Spleen (tissue), 11 donors: ENCODE results near the gene PEDS1. TPM values are rescaled to one million over a fixed set of nuclear protein-coding genes. Genes with fewer than 3 reads are reported as not detected.

Source experiments
- DNase-seq: peaks from one replicate; pipeline ENCODE4 v3.0.0-alpha.2; 2020
- H3K27ac ChIP-seq, 8 donors: fragments of 200-600 bp; sonication (generic) in 7 of 8; 1 replicate in 4 of 8; 2 replicates in 4 of 8; pipeline versions ENCODE4 v1.5.0 to v1.8.0; 2016 to 2021; ENCODE audit warnings: inconsistent platforms in 4 of 8, mild to moderate bottlenecking in 4 of 8, moderate library complexity in 1 of 8
- H3K27me3 ChIP-seq, 7 donors: fragments of 200-600 bp; sonication (generic) in 6 of 7; replicated peaks in 1 of 7; 1 replicate in 4 of 7; 2 replicates in 3 of 7; pipeline versions ENCODE4 v1.5.0 to v1.8.0; 2016 to 2021; ENCODE audit warnings: inconsistent platforms in 3 of 7, mild to moderate bottlenecking in 1 of 7
- H3K36me3 ChIP-seq, 6 donors: fragments of 200-600 bp; sonication (generic) in 5 of 6; 1 replicate in 4 of 6; 2 replicates in 2 of 6; pipeline versions ENCODE4 v1.5.0 to v1.8.0; 2016 to 2021; ENCODE audit warnings: inconsistent platforms in 2 of 6
- H3K4me1 ChIP-seq, 6 donors: fragments of 200-600 bp; sonication (generic) in 5 of 6; 1 replicate in 3 of 6; 2 replicates in 3 of 6; pipeline versions ENCODE4 v1.5.0 to v1.8.0; 2016 to 2021; ENCODE audit warnings: inconsistent platforms in 3 of 6
- H3K4me3 ChIP-seq, 8 donors: fragments of 200-600 bp; sonication (generic) in 7 of 8; 1 replicate in 4 of 8; 2 replicates in 4 of 8; pipeline versions ENCODE4 v1.5.0 to v1.8.0; 2016 to 2021; ENCODE audit warnings: inconsistent platforms in 4 of 8, mild to moderate bottlenecking in 4 of 8, moderate library complexity in 2 of 8
- H3K9me3 ChIP-seq, 8 donors: fragments of 200-600 bp; sonication (generic) in 7 of 8; 1 replicate in 4 of 8; 2 replicates in 4 of 8; pipeline versions ENCODE4 v1.5.0 to v1.8.0; 2016 to 2021; ENCODE audit warnings: inconsistent platforms in 4 of 8
- POLR2A ChIP-seq, 3 donors: fragments of 450-650 bp; IDR thresholded peaks; one replicate each; pipeline ENCODE4 v1.5.1; 2017; ENCODE audit warnings: antibody characterized with exemption in 3 of 3, mild to moderate bottlenecking in 1 of 3
- POLR2AphosphoS5 ChIP-seq, 3 donors: sonication (generic); formaldehyde crosslinking; IDR thresholded peaks; one replicate each; pipeline ENCODE4 v1.5.1; 2017; ENCODE audit warnings: antibody characterized with exemption in 3 of 3
- WGBS, 5 donors: extraction: QIAGEN DNeasy Blood & Tissue Kit in 3 of 5; methylation state at CpG; one replicate each; pipeline versions ENCODE4 v1.1.5 to v1.1.7; 2013 to 2018; 5-methylcytosine and 5-hydroxymethylcytosine counted together
- intact Hi-C: fragments of 100-400 bp; cut with DNase I; formaldehyde crosslinking; loops from one replicate; pipeline ENCODE4 v1.15.0; 2023; ENCODE audit warnings: low total_unique reads
- polyA plus RNA-seq, 3 donors: library from polyadenylated mRNA; stranded (reverse); fragments of 200-250 nt; gene quantifications; one replicate each; pipeline ENCODE4 v1.2.1, GENCODE V29; 2013
- total RNA-seq, 7 donors: library from RNA; depleted of rRNA in 3 of 7; stranded (reverse); fragments of >200 nt in 3 of 7; fragmentation: NEBNext Ultra II Directional in 4 of 7; extraction: Animal tissue kit (Norgen Biotek cat#: 25700) in 4 of 7; gene quantifications; one replicate each; pipeline versions ENCODE4 v1.1.0 to v1.2.1, GENCODE V29; 2016 to 2021
- TF ChIP-seq, protein P1 (sequence below), 11 experiments: fragments of 200-600 bp in 7 of 11; fragments of 450-650 bp in 4 of 11; sonication (generic) in 4 of 11; IDR thresholded peaks in 8 of 11; conservative IDR thresholded peaks in 3 of 11; 1 replicate in 7 of 11; 2 replicates in 4 of 11; pipeline versions ENCODE4 v1.4.0 to v1.8.0; 2016 to 2021; ENCODE audit warnings: antibody characterized with exemption in 11 of 11, inconsistent platforms in 4 of 11, mild to moderate bottlenecking in 1 of 11
- donor health status: healthy with polysubstance abuse.
- donor health status: DM: no; HTN: no; CAD: no; lungs with moderate emphysema.
- donor health status: DM: no; HTN: no; CAD: no.
- donor health status: Bipolar disorder and iron deficiency.
- donor health status: healthy.
- donor health status: DM: no; HTN: no; CAD: no.
- donor health status: DM: yes; HTN: yes; CAD: no.

PEDS1 gene
- total and polyA plus RNA-seq, 10 donors: 9.6 to 24.8 (median 15.7) TPM

DNA sequence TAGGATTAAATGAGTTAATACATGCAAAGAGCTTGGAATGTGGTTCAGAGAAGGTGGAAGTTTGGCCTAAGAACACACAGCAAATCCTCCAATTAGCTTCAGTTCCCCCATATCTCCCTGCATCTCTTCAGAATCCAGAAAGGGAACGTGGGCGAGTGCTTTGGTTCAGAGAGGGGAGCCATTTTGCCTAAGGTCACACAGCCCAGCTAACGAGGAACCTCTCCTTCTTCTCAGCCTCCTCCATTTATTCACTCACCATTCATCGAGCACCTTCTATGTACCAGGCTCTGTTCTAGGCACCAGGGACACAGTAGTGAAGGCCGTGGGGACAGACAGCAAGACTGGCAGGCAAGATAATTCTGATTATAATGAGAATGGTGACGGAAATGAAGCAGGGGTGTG is 34.8 kb upstream of the PEDS1 start:
- H3K4me3 ChIP-seq: no peak overlapping the region
- H3K27ac ChIP-seq: peak overlapping the region in 3 of 8 donors; percentile 99 to 100 (median 99)
- no peaks in the 10 kb centered on the region for H3K9me3 ChIP-seq
- peaks cover 0 to 10% (median 0%) of the 10 kb centered on the region in 6 donors for H3K36me3 ChIP-seq
- TF ChIP-seq POLR2A (IDR thresholded peaks at IDR 0.05) (no peak), POLR2AphosphoS5 (IDR thresholded peaks at IDR 0.05) (no peak)
- TF ChIP-seq, protein P1, sequence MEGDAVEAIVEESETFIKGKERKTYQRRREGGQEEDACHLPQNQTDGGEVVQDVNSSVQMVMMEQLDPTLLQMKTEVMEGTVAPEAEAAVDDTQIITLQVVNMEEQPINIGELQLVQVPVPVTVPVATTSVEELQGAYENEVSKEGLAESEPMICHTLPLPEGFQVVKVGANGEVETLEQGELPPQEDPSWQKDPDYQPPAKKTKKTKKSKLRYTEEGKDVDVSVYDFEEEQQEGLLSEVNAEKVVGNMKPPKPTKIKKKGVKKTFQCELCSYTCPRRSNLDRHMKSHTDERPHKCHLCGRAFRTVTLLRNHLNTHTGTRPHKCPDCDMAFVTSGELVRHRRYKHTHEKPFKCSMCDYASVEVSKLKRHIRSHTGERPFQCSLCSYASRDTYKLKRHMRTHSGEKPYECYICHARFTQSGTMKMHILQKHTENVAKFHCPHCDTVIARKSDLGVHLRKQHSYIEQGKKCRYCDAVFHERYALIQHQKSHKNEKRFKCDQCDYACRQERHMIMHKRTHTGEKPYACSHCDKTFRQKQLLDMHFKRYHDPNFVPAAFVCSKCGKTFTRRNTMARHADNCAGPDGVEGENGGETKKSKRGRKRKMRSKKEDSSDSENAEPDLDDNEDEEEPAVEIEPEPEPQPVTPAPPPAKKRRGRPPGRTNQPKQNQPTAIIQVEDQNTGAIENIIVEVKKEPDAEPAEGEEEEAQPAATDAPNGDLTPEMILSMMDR (IDR thresholded peaks at IDR 0.05 in 8 of 11, conservative IDR thresholded peaks at IDR 0.05 in 3 of 11): no peak
- intact Hi-C loops: no loop called here
- DNase-seq: no peak
- H3K4me1 ChIP-seq: peaks cover 12 to 58% (median 26%) of the 10 kb centered on the region in 6 donors
- WGBS, 5 donors: 83 to 96% (median 93%) methylated on average over 6 of the region's 6 CpGs
- peaks cover 0 to 15% (median 0%) of the 10 kb centered on the region in 7 donors for H3K27me3 ChIP-seq

DNA sequence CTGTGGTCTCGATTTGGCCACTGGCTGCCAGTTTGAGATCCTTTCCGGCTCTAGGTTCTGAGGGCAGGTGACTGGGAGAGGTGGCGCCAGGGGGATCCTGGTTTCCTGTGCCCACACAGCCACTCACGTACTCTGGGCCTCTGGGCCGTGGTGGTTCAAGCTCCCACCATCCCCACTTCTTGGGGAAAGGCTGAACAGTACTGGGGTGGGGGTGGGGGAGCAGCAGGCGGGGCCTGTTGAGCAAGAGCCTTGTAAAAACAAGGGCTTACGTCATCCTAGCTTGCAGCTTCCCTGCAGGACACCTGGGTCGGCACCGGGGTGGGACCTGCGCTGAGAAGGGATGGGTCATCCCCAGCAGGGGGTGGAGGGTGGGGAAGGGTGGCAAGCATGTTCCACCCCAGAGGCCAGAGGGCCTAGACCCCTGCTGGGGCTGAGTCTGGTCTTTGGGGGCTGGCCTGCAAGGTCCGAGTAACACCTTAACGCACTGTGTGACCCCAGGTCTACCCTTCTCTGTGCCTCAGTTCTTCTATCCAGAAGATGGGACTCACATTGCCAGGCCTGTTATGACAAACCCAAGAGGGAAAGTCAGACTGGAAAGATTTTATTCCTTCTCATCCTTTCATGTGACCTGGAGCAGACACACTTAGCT is 34.0 kb upstream of the PEDS1 start:
- peaks cover 4 to 50% (median 19%) of the 10 kb centered on the region in 6 donors for H3K4me1 ChIP-seq
- peak overlapping the region in 5 of 8 donors; percentile 38 to 100 (median 59) for H3K27ac ChIP-seq
- peak overlapping the region in 1 of 8 donors; percentile 8 for H3K4me3 ChIP-seq
- TF ChIP-seq, protein P1 (IDR thresholded peaks at IDR 0.05 in 8 of 11, conservative IDR thresholded peaks at IDR 0.05 in 3 of 11): no peak
- peak; percentile 19 to 53 (median 43) for TF ChIP-seq POLR2AphosphoS5 (IDR thresholded peaks at IDR 0.05)
- peaks cover 0 to 3% (median 0%) of the 10 kb centered on the region in 6 donors for H3K36me3 ChIP-seq
- intact Hi-C loops: no loop called here
- peaks cover 0 to 15% (median 0%) of the 10 kb centered on the region in 7 donors for H3K27me3 ChIP-seq
- 55 to 79% (median 72%) methylated on average over 10 to 12 of the region's 12 CpGs for WGBS, 5 donors
- peak; percentile 90 for DNase-seq
- H3K9me3 ChIP-seq: no peaks in the 10 kb centered on the region

DNA sequence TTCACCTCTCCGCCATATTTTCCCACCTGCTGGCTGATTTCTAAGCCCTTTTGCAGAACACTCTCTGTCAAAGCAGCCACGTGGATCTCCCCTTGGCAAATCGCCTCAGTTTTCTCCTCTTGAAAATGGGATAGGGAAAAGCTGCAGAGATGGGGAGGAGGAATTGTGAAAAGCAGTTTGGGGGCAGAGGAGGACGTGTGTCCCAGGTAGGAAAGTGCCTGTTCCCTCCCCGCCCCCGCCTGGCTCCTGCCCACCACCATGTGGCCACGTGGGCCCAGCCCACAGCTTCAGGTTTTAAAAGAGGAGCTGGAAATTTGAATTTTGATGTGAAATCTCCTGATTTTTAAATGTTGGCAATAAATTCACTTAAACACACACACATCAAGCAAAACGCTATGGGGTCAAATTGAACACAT is 33.5 kb upstream of the PEDS1 start:
- Histone ChIP-seq H3K27ac (peak overlapping the region in 5 of 8 donors; percentile 38 to 100 (median 59)), H3K9me3 (no peaks in the 10 kb centered on the region), H3K36me3 (no peaks in the 10 kb centered on the region), H3K27me3 (peaks cover 0 to 15% (median 0%) of the 10 kb centered on the region in 7 donors), H3K4me1 (peaks cover 4 to 45% (median 16%) of the 10 kb centered on the region in 6 donors), H3K4me3 (peak overlapping the region in 1 of 8 donors; percentile 8)
- no peak for DNase-seq
- intact Hi-C loops: no loop called here
- 65 to 83% (median 66%) methylated on average over 8 of the region's 8 CpGs for WGBS, 5 donors
- TF ChIP-seq POLR2A (IDR thresholded peaks at IDR 0.05) (no peak), POLR2AphosphoS5 (IDR thresholded peaks at IDR 0.05) (no peak)
- TF ChIP-seq, protein P1 (IDR thresholded peaks at IDR 0.05 in 8 of 11, conservative IDR thresholded peaks at IDR 0.05 in 3 of 11): no peak

DNA sequence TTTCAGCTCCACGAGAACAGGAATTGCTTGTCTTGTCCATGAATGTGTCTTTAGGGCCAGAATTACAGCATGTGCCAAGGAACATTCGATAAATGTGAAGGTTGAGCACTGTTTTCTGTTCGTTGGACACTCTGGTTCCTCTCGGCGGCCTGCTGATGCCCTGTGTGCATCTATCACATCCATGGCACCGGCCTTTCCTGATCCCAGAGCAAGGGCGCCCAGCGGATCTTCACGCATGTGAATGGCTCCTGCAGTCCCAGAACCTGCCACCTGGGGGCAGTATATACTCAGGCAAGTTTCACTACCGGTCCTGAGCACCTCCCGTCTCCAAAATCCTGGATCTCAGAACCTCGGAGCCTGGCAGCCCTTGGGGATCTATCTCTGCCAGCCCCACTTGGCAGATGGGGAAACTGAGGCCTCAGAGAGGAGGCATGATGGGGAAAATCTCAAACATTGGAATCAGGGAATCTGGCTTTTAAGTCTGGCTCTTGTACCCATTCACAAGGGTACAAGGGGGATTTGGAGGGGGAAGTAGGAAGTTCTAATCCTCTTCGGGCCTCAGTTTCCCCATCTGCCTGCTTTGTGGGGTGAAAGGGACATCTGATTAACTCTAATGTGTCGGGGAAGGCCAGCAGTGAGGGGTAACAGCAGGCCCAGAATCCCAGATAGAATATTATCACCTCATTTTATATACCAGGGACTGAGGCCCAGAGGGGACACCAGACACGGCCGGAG is 32.8 kb upstream of the PEDS1 start:
- 17 to 23% (median 19%) methylated on average over 15 to 16 of the region's 16 CpGs for WGBS, 5 donors
- Histone ChIP-seq H3K4me1 (peaks cover 4 to 45% (median 16%) of the 10 kb centered on the region in 6 donors), H3K9me3 (no peaks in the 10 kb centered on the region), H3K4me3 (no peak overlapping the region), H3K36me3 (no peaks in the 10 kb centered on the region), H3K27me3 (peaks cover 0 to 15% (median 0%) of the 10 kb centered on the region in 7 donors), H3K27ac (peak overlapping the region in 4 of 8 donors; percentile 51 to 100 (median 79))
- intact Hi-C loops: no loop called here
- peak in 2 of 3 donors; percentile 17 to 38 for TF ChIP-seq POLR2AphosphoS5 (IDR thresholded peaks at IDR 0.05)
- TF ChIP-seq, protein P1 (IDR thresholded peaks at IDR 0.05 in 8 of 11, conservative IDR thresholded peaks at IDR 0.05 in 3 of 11): peak; percentile 97 to 100 (median 99)
- no peak for TF ChIP-seq POLR2A (IDR thresholded peaks at IDR 0.05)
- peak; percentile 95 for DNase-seq
